ENCODE measurements around the gene AFAP1.

DNA sequence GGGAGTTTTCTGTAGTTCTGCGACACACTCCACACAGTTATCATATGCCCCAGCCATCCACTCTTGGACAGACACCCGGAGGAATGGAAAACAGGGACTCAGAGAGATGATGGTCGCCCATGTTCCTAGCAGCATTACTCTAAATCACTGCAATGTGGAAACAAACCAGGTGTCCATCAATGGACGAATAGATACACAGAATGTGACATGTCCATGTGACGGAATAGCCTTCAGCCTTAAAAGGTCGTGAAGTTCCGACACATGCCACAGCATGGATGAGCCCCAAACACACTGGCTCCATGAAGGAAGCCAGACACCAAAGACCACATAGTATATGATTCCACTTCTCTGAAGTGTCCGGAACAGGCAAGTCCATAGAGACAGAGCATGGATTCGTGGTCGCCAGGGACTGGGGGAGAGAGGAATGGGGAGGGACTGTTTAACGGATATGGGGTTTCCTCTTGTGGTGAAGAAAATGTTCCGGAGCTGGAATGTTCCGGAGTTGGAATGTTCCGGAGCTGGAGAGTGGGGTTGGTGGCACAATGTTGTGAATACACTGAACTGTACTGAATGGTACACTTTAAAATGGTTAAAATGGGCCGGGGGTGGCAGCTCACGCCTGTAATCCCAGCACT is 28.7 kb upstream of the AFAP1 start:
- TF ChIP-seq, protein P1, sequence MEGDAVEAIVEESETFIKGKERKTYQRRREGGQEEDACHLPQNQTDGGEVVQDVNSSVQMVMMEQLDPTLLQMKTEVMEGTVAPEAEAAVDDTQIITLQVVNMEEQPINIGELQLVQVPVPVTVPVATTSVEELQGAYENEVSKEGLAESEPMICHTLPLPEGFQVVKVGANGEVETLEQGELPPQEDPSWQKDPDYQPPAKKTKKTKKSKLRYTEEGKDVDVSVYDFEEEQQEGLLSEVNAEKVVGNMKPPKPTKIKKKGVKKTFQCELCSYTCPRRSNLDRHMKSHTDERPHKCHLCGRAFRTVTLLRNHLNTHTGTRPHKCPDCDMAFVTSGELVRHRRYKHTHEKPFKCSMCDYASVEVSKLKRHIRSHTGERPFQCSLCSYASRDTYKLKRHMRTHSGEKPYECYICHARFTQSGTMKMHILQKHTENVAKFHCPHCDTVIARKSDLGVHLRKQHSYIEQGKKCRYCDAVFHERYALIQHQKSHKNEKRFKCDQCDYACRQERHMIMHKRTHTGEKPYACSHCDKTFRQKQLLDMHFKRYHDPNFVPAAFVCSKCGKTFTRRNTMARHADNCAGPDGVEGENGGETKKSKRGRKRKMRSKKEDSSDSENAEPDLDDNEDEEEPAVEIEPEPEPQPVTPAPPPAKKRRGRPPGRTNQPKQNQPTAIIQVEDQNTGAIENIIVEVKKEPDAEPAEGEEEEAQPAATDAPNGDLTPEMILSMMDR (IDR thresholded peaks at IDR 0.05), result no peak
- no peak for TF ChIP-seq POLR2AphosphoS5 (IDR thresholded peaks at IDR 0.05)
- no peak for TF ChIP-seq POLR2A (IDR thresholded peaks at IDR 0.05)

All from transverse colon (tissue), 4 donors.